A549 (cell line): Measurements from ENCODE around the gene DACT2.
"Not testable (repeated sequence)": the region's sequence is repeated elsewhere in the genome, so short reads cannot be mapped to it uniquely, and the experiment has no call there.

Source experiments
- CTCF ChIP-seq: fragments of >200 bp; sonication (Bioruptor Twin); formaldehyde crosslinking; IDR thresholded peaks from 3 replicates; pipeline ENCODE4 v1.5.1; 2016
- HES2 ChIP-seq: fragments of >200 bp; sonication (Bioruptor Twin); formaldehyde crosslinking; IDR thresholded peaks from 2 replicates; pipeline ENCODE4 v1.6.1; 2016
- JUN ChIP-seq, 2 experiments: fragments of >200 bp; sonication (Bioruptor Twin); formaldehyde crosslinking; IDR thresholded peaks; 2 replicates in 1 of 2; 3 replicates in 1 of 2; pipeline ENCODE4 v1.6.1; 2016 to 2017
- NR3C1 ChIP-seq: fragments of >200 bp; sonication (Bioruptor Twin); formaldehyde crosslinking; IDR thresholded peaks from 3 replicates; pipeline ENCODE4 v1.6.1; 2017
- RFX5 ChIP-seq: fragments of 450-650 bp; IDR thresholded peaks from 2 replicates; pipeline ENCODE4 v1.7.1; 2014; ENCODE audit warnings: antibody characterized with exemption, mild to moderate bottlenecking, moderate library complexity

GRCh38 chr6:168267779-168268178 lies 51.8 kb downstream of the DACT2 start:
- TF ChIP-seq JUN (IDR thresholded peaks at IDR 0.05); CTCF; NR3C1; RFX5; HES2: not testable (repeated sequence)
